Measurements from ENCODE around the gene SLC18A2. TPM values are rescaled to one million over a fixed set of nuclear protein-coding genes. Genes with fewer than 3 reads are reported as not detected.

The SLC18A2 gene
- total RNA-seq, 1 experiment from 2014 or later = 4.0 TPM

DNA sequence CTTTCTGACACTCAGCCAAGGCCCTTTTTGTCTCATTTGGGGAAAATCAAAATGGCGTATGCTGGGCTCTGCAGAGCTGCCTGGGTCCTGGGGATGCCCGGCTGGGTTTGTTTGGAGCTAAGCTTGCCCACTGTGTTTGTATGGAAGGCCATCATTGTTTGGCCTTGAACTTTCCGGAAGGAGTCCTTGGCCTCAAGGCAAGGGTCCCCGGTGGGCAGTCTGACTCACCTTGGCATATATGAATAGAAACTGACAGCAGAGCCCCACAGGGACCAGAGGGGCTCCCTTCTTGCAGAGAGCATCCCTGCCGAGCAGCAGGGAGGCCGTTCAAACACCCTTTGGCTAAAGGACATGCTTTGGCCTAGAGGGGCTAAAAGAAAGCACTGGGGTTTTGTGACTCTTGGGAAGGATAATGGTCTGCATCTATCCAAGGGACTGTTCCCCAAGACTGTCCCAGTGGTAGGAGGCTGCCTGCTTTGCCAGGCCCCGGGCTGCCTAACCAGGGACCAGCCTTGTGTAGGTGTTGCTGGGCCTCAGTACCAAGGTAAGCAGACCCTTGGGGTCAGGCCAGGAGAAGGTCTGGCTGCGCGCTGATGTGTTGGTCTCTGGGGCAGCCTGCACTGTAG, 15.0 kb downstream of the SLC18A2 start:
- Histone ChIP-seq H3K79me2 (ENCODE audit: insufficient read depth, low read length) (no peaks in the 10 kb centered on the region), H3T11ph (ENCODE audit: low read length) (no peak overlapping the region), H3K4me1 (ENCODE audit: insufficient read depth, low read length) (peaks cover 7% of the 10 kb centered on the region; the same call in 1 of the 2 replicates), H4K8ac (replicated peaks; ENCODE audit: insufficient read length, low read depth, low read length) (no peak overlapping the region), H4K20me1 (ENCODE audit: control insufficient read depth, insufficient read depth, insufficient read length) (no peaks in the 10 kb centered on the region), H3K23ac (ENCODE audit: insufficient read length, low read depth, low read length) (no peak overlapping the region), H3K9me3 (ENCODE audit: control insufficient read depth, low read depth, low read length) (no peaks in the 10 kb centered on the region), H2BK5ac (ENCODE audit: insufficient read length, low read length) (no peak overlapping the region), H2AFZ (ENCODE audit: low read length) (no peak overlapping the region), H2BK12ac (ENCODE audit: insufficient read length, low read depth, low read length) (no peak overlapping the region), H3K14ac (ENCODE audit: insufficient read depth, low read length) (no peak overlapping the region), H3K27ac (ENCODE audit: insufficient read length, low read depth, low read length) (no peak overlapping the region), H2BK120ac (ENCODE audit: low read depth, low read length, poor library complexity, severe bottlenecking) (no peak overlapping the region), H3K23me2 (ENCODE audit: insufficient read length, low read depth, low read length, poor library complexity, severe bottlenecking) (no peaks in the 10 kb centered on the region), H4K91ac (ENCODE audit: insufficient read length, low read depth, low read length) (no peak overlapping the region), H4K5ac (ENCODE audit: insufficient read length, low read depth, low read length) (no peak overlapping the region), H3K4me2 (ENCODE audit: insufficient read depth, insufficient read length, low read length) (no peak overlapping the region), H3K18ac (ENCODE audit: insufficient read length, low read depth, low read length) (no peak overlapping the region), H3K4ac (ENCODE audit: low read depth, low read length) (no peak overlapping the region), H2AK5ac (ENCODE audit: insufficient read length, low read length) (no peak overlapping the region), H2BK15ac (ENCODE audit: low read depth, low read length) (no peak overlapping the region), H3K27me3 (ENCODE audit: insufficient read depth, low read length) (no peaks in the 10 kb centered on the region), H3K56ac (ENCODE audit: insufficient read length, low read depth, low read length) (no peak overlapping the region), H3K79me1 (ENCODE audit: insufficient read depth, low read depth, low read length, poor library complexity, severe bottlenecking) (no peaks in the 10 kb centered on the region), H2BK20ac (ENCODE audit: low read depth, low read length, poor library complexity, severe bottlenecking) (no peak overlapping the region), H3K9ac (ENCODE audit: extremely low read depth, insufficient read length, low read length) (no peak overlapping the region)
- Mint-ChIP-seq H3K9me3 (no peaks in the 10 kb centered on the region), H3K4me3 (no peak overlapping the region), H3K27me3 (ENCODE audit: low read depth) (no peaks in the 10 kb centered on the region), H3K36me3 (ENCODE audit: insufficient read depth in 1 of 3, low read depth in 3 of 3) (no peaks in the 10 kb centered on the region; a peak in 1 of 7 replicates), H3K27ac (no peak overlapping the region; a peak in 1 of 7 replicates), H3K4me1 (peaks cover 26 to 36% of the 10 kb centered on the region in 2 experiments)
- TF ChIP-seq, protein P1, sequence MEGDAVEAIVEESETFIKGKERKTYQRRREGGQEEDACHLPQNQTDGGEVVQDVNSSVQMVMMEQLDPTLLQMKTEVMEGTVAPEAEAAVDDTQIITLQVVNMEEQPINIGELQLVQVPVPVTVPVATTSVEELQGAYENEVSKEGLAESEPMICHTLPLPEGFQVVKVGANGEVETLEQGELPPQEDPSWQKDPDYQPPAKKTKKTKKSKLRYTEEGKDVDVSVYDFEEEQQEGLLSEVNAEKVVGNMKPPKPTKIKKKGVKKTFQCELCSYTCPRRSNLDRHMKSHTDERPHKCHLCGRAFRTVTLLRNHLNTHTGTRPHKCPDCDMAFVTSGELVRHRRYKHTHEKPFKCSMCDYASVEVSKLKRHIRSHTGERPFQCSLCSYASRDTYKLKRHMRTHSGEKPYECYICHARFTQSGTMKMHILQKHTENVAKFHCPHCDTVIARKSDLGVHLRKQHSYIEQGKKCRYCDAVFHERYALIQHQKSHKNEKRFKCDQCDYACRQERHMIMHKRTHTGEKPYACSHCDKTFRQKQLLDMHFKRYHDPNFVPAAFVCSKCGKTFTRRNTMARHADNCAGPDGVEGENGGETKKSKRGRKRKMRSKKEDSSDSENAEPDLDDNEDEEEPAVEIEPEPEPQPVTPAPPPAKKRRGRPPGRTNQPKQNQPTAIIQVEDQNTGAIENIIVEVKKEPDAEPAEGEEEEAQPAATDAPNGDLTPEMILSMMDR (conservative IDR thresholded peaks at IDR 0.05) = no peak
- no peak for DNase-seq
- WGBS (ENCODE audit: extremely low coverage, insufficient read length, low lambda C conversion rate) = no CpG with 5 or more reads among the region's 9 CpGs

Measured in H9 (cell line).